Body of pancreas (tissue), 4 donors: ENCODE data around the gene CDC14B.

Source experiments
- POLR2A ChIP-seq, 3 donors: fragments of 450-650 bp; IDR thresholded peaks; one replicate each; pipeline ENCODE4 v1.6.1; 2016; ENCODE audit warnings: antibody characterized with exemption in 3 of 3, mild to moderate bottlenecking in 2 of 3
- TF ChIP-seq, protein P1 (sequence below), 7 experiments: fragments of 450-650 bp in 4 of 7; fragments of 200-600 bp in 3 of 7; sonication (generic) in 3 of 7; IDR thresholded peaks; one replicate each; pipeline ENCODE4 v1.5.1; 2016 to 2019; ENCODE audit warnings: antibody characterized with exemption in 7 of 7

DNA sequence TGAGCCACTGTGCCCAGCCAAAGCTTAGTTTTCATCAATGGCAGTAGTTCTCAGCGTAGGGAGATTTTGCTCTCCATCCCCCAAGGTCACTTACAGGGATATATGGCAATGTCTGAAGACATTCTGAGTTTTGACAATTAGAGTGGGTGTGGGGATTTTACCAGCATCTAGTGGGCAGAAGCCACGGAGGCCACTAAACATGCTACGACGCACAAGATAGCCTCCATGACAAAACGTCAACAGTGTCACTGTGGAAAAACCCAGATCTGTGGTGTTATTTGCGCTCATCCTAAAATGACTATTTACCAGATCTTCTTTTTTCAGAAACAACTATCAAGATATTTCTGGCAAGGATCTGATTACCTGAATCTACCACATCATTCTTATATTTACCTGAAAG is 68.2 kb downstream of the CDC14B start:
- TF ChIP-seq, protein P1, sequence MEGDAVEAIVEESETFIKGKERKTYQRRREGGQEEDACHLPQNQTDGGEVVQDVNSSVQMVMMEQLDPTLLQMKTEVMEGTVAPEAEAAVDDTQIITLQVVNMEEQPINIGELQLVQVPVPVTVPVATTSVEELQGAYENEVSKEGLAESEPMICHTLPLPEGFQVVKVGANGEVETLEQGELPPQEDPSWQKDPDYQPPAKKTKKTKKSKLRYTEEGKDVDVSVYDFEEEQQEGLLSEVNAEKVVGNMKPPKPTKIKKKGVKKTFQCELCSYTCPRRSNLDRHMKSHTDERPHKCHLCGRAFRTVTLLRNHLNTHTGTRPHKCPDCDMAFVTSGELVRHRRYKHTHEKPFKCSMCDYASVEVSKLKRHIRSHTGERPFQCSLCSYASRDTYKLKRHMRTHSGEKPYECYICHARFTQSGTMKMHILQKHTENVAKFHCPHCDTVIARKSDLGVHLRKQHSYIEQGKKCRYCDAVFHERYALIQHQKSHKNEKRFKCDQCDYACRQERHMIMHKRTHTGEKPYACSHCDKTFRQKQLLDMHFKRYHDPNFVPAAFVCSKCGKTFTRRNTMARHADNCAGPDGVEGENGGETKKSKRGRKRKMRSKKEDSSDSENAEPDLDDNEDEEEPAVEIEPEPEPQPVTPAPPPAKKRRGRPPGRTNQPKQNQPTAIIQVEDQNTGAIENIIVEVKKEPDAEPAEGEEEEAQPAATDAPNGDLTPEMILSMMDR (IDR thresholded peaks at IDR 0.05): no peak
- TF ChIP-seq POLR2A (IDR thresholded peaks at IDR 0.05): no peak
